A673 (cell line): ENCODE measurements around the gene ADAMTS7. TPM values are rescaled to one million over a fixed set of nuclear protein-coding genes. Genes with fewer than 3 reads are reported as not detected.
"Not testable (repeated sequence)": the region's sequence is repeated elsewhere in the genome, so short reads cannot be mapped to it uniquely, and the experiment has no call there.

ENCODE experiments used
- BruUV-seq: library from RNA; stranded (reverse); fragments of 400-500 nt; replicated peaks from 2 replicates; lab custom pipeline; 2021; lab: Mats Ljungman, UMichigan
- CTCF ChIA-PET: fragments of 300-600 bp; sonication (Branson Sonifier 250); formaldehyde crosslinking; loops from one replicate; lab custom pipeline; 2022; ENCODE audit warnings: antibody characterized with exemption; lab: Charles Lee
- POLR2A ChIA-PET: fragments of 300-600 bp; sonication (Branson Sonifier 250); formaldehyde crosslinking; loops from one replicate; lab custom pipeline; 2022; ENCODE audit warnings: antibody characterized with exemption; ENCODE audit not compliant: low non-redundant PET; lab: Charles Lee
- DNase-seq: peaks from one replicate; pipeline ENCODE4 v3.0.0-alpha.2; 2015; ENCODE audit warnings: low spot score
- H3K27ac ChIP-seq: fragments of 200-600 bp; sonication (generic); 2 replicates; pipeline ENCODE4 v1.5.1; 2016; ENCODE audit warnings: mixed run types, low read depth, mild to moderate bottlenecking, mixed read lengths, antibody characterized with exemption, low read length; ENCODE audit not compliant: poor library complexity, severe bottlenecking
- H3K27me3 ChIP-seq: fragments of 200-600 bp; sonication (generic); replicated peaks from 2 replicates; pipeline ENCODE4 v1.6.1; 2017; ENCODE audit warnings: mixed run types, low read depth, mild to moderate bottlenecking, mixed read lengths, antibody characterized with exemption, low read length; ENCODE audit not compliant: insufficient read depth, poor library complexity
- H3K36me3 ChIP-seq: fragments of 200-600 bp; sonication (generic); 2 replicates; pipeline ENCODE4 v1.6.1; 2016; ENCODE audit warnings: mixed run types, mild to moderate bottlenecking, mixed read lengths, antibody characterized with exemption, low read length; ENCODE audit not compliant: insufficient read depth, poor library complexity, severe bottlenecking
- H3K4me1 ChIP-seq: fragments of 200-600 bp; sonication (generic); 2 replicates; pipeline ENCODE4 v1.6.1; 2017; ENCODE audit warnings: mixed run types, mild to moderate bottlenecking, mixed read lengths, antibody characterized with exemption, low read length; ENCODE audit not compliant: insufficient read depth, poor library complexity, severe bottlenecking
- H3K4me3 ChIP-seq: fragments of 200-600 bp; sonication (generic); 2 replicates; pipeline ENCODE4 v1.5.1; 2016; ENCODE audit warnings: low read depth, mixed run types, mild to moderate bottlenecking, mixed read lengths, low read length; ENCODE audit not compliant: poor library complexity, severe bottlenecking
- H3K9me3 ChIP-seq: fragments of 200-600 bp; sonication (generic); 2 replicates; pipeline ENCODE4 v1.6.1; 2016; ENCODE audit warnings: mixed run types, low read depth, mild to moderate bottlenecking, mixed read lengths, antibody characterized with exemption, low read length; ENCODE audit not compliant: poor library complexity, severe bottlenecking
- CTCF ChIP-seq: fragments of 300-800, 200-600 bp; sonication (generic); conservative IDR thresholded peaks from 2 replicates; pipeline ENCODE4 v1.5.1; 2017; ENCODE audit warnings: low read depth, mild to moderate bottlenecking, antibody characterized with exemption, low read length, moderate library complexity, mixed read lengths
- EZH2 ChIP-seq: fragments of 200-600 bp; sonication (generic); IDR thresholded peaks from 2 replicates; pipeline ENCODE4 v1.6.1; 2017; ENCODE audit warnings: borderline replicate concordance, low read depth, mild to moderate bottlenecking, mixed read lengths, antibody characterized with exemption, low read length; ENCODE audit not compliant: poor library complexity, severe bottlenecking
- intact Hi-C: fragments of 100-400 bp; cut with micrococcal nuclease; formaldehyde crosslinking; loops from one replicate; pipeline ENCODE4 v1.10.0; 2022; ENCODE audit not compliant: unreplicated experiment
- total RNA-seq: library from RNA; stranded (reverse); gene quantifications from 2 replicates; pipeline ENCODE4 v1.2.3, GENCODE V29; 2021

Gene ADAMTS7
- total RNA-seq, 1 experiment from 2014 or later, result 0.41 TPM

GRCh38 chr15:78761891-78762385 is 49.3 kb downstream of the ADAMTS7 start:
- no peak for TF ChIP-seq EZH2
- no peak for TF ChIP-seq CTCF
- no peak overlapping the region for H3K4me3 ChIP-seq
- BruUV-seq, result no TSS peak
- no peak for DNase-seq
- no peaks in the 10 kb centered on the region for H3K36me3 ChIP-seq
- no peak overlapping the region for H3K27ac ChIP-seq
- POLR2A ChIA-PET, result no interaction called here
- H3K27me3 ChIP-seq, result no peaks in the 10 kb centered on the region
- H3K9me3 ChIP-seq, result no peaks in the 10 kb centered on the region
- CTCF ChIA-PET, result no interaction called here
- no peaks in the 10 kb centered on the region for H3K4me1 ChIP-seq
- intact Hi-C loops, result no loop called here

- POLR2A ChIA-PET, H3K27ac ChIP-seq, H3K4me3 ChIP-seq, H3K4me1 ChIP-seq, BruUV-seq, CTCF ChIA-PET, H3K9me3 ChIP-seq, H3K36me3 ChIP-seq, intact Hi-C loops, H3K27me3 ChIP-seq: not testable (repeated sequence)
- peak; percentile 33 for DNase-seq
Measured at GRCh38 chr15:78761475-78761874, 49.8 kb downstream of the ADAMTS7 start.

GRCh38 chr15:78761020-78761419 is 50.2 kb downstream of the ADAMTS7 start:
- H3K27ac ChIP-seq, result no peak overlapping the region
- H3K4me3 ChIP-seq, result no peak overlapping the region
- ChIA-PET CTCF (no interaction called here), POLR2A (no interaction called here)
- DNase-seq, result no peak
- intact Hi-C loops, result no loop called here
- H3K9me3 ChIP-seq, result no peaks in the 10 kb centered on the region
- H3K4me1 ChIP-seq, result no peaks in the 10 kb centered on the region
- no peaks in the 10 kb centered on the region for H3K27me3 ChIP-seq
- TF ChIP-seq CTCF (no peak), EZH2 (no peak)
- no peaks in the 10 kb centered on the region for H3K36me3 ChIP-seq
- no TSS peak for BruUV-seq

GRCh38 chr15:78760091-78760882 is 51.0 kb downstream of the ADAMTS7 start:
- H3K27me3 ChIP-seq, H3K36me3 ChIP-seq, BruUV-seq, H3K9me3 ChIP-seq, DNase-seq, H3K4me1 ChIP-seq, H3K4me3 ChIP-seq, CTCF ChIA-PET, H3K27ac ChIP-seq, POLR2A ChIA-PET, intact Hi-C loops: not testable (repeated sequence)

- BruUV-seq, H3K4me1 ChIP-seq, H3K36me3 ChIP-seq, POLR2A ChIA-PET, H3K27me3 ChIP-seq, H3K4me3 ChIP-seq, CTCF ChIA-PET, H3K27ac ChIP-seq, H3K9me3 ChIP-seq, intact Hi-C loops, DNase-seq: not testable (repeated sequence)
Measured at GRCh38 chr15:78759361-78759998, 51.8 kb downstream of the ADAMTS7 start.
